NCI-H2107 (cell line): Measurements from ENCODE around the gene VTI1A.
"Not testable (repeated sequence)": the region's sequence is repeated elsewhere in the genome, so short reads cannot be mapped to it uniquely, and the experiment has no call there.

Experiments used
- DNase-seq: peaks from one replicate; lab custom pipeline; 2025; lab: John Stamatoyannopoulos, UW

Gene VTI1A

DNA sequence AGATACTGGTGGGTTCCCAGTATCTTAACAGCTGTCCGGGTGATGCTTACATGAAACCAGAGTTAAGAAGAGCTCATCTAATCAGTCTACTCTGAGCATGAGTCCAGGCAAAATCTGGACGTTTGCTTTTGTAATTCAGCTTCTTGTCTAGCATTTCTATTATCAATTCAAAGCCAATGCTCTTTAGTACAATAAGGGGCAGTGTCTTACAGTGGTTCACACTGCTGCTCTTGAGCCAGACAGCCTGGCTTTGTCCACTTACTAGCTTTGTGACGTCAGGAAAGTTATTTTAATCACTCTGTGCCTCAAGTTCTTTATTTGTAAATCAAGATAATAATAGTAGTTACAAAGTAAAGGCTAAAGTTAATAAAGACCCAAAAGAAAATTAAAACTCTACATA, 275.7 kb downstream of the VTI1A start:
- no peak for DNase-seq

DNA sequence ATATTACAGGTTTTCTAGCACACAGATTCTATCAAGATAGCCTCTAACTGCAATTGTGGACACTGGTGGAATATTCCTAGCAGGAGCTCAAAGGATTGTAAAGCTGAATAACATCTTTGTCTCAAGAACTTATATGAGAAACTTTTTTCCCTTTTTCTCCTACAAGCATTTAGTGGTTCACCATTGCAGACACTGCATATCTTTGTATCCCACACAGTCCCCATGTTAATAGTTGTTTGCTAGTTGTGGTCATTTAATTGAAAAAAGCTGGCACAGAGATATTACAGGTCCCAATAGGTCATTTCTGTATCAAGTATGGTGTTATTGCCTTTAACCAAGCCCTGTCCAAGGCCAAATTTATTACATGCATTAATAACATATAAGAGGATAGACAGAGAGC, 276.9 kb downstream of the VTI1A start:
- DNase-seq, result no peak

DNA sequence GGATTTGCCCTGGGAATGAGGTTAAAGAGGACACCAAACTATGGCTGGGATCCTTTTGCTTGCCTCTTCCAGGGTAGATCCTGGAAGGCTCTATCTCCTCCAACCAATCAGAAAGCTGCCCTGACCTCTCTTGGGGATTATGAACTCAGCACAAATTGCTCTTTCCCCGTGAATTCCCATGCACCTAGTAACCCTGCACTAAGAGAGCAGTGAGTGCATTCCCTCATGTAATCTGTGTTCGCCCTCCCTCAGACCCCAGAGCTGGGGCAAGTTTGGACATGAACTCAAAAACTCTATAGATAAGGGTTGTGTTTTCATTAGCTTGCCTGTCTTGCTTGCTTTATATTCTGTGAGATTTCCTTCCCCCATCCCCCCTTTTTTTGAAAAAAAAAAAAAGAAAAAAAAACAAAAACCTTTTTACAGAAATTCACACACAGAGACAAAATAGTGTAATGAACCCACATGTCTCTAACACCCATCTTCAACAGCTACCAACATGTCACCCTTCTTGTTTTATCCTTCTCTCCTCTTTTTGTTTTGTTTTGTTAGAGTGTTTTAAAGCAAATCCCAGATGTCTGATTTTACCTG, 277.5 kb downstream of the VTI1A start:
- DNase-seq, result no peak

DNA sequence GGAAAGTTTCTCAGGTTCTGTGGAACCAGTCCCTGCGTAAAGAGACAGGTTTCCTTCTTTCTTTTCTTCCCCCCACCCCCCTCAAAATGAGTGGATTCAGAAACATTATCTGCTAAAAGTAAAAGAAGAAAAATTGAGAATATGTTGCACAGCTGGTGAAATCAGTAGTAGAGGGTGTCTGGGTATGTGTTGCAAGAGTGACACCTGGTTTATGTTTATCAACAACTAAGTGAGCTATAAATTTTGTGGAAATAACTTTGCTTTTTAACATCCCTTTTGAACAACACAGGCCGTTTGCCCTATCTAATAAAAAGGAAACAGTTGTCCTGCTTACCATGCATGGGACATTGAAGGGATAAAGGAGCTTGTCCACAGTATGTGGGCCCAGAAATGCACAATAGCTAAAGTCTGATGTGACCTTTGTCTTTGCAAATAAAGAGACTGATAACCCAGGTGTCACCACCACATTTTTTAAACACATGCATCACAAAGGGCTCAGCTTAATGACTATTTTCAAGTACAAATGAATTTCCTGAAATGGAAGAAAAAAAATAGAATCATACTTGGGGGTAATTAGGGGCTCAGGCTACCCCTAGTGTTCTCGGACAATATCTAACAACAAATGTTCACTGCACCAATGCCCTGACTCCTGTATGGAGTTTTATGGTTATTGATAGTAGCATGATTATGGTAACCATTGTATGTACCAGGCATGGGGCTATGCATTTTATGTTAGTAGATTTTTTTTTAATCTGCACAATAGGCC, 281.3 kb downstream of the VTI1A start:
- DNase-seq, result no peak

DNA sequence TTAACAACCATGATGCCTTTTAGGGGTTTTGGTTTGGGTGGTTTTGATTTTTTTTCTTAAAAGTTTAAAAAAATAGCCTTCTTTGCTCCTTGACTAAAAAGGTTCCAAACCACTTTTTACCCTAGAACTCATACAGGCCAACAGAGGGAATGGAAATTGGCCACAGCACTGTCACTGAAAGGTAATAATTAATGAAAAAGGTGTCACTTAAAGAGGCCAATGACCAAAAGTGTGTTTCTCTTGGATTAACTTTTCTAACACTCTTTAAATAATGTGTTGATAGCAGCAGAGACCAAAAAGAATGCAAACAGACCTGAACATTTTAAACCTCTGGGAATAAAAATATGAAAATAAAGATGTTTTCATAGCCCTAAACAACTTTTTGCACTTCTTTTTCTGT, 282.0 kb downstream of the VTI1A start:
- DNase-seq, result no peak

DNA sequence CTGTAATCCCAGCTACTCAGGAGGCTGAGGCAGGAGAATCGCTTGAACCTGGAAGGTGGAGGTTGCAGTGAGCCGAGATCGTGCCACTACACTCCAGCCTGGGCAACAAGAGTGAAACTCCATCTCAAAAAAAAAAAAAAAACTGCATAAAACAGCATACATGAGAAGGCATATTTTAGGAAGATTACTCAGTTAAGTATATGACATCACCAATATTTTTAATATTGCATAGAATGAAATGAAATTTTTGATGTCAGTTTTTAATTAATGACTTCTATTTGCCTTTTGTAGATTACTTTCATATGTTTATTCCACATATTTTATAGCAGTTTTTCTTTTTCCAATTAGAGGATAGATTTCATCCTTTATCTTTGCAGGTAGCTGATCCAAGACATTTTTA, 284.4 kb downstream of the VTI1A start:
- DNase-seq, result not testable (repeated sequence)

DNA sequence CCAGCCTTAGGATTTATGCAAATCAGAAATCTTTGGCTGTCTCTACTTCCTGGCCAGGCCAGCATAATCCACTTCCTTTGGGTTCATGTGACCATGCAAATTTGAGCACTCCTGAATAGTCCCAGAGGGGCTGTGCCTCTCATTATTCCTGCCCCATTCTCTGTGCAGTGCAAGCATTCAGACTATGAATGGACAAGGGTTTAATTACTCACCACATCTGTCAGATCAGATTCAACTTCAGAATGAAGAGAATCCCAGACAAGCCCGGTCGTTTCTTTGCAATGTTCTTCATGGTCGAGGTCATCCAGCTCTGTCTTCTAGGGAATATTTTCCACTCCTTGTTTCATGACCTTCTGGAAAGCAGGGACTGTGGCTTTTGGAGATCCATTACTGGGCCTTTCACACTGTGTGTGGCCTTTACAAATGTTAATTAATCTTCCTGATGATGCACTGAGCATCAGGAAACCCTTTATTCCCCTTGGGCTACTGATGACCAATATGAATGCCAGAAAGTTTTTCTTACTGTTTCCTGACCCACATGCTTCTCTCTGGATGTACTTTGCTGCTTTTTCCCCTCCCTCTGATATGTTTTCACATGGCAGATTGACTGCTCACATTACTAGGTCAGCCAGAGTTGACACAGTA, 285.4 kb downstream of the VTI1A start:
- peak; percentile 5 for DNase-seq

DNA sequence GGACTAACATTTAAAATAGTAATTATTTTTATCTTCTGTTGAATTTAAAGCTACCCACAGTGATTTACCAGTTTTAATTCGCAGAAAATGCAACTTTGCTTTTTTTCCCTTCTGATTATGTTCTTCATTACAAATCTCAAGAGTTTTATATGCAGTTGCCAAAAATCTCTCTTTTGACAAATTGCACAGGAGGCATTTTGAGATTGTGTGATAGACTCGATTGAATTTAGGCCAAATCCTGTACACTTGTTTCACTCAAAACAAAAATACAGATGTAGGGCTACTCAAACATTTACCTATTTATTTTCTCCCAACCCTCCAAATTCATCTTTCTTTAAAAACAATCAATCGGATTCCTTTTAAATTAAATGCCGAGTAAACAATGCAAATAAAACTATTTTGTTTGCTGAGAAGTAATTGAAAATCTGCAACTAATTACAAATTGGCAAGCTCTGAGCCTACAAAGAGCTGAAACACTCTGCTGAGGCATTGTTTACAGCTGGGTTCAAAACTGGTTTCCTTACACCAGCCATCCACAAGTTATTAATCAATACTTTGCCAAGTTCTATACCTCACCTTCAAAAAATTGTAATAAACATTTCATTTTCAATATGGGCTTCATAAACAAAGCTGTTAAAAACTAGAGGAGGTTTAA, 288.2 kb downstream of the VTI1A start:
- DNase-seq, result no peak

DNA sequence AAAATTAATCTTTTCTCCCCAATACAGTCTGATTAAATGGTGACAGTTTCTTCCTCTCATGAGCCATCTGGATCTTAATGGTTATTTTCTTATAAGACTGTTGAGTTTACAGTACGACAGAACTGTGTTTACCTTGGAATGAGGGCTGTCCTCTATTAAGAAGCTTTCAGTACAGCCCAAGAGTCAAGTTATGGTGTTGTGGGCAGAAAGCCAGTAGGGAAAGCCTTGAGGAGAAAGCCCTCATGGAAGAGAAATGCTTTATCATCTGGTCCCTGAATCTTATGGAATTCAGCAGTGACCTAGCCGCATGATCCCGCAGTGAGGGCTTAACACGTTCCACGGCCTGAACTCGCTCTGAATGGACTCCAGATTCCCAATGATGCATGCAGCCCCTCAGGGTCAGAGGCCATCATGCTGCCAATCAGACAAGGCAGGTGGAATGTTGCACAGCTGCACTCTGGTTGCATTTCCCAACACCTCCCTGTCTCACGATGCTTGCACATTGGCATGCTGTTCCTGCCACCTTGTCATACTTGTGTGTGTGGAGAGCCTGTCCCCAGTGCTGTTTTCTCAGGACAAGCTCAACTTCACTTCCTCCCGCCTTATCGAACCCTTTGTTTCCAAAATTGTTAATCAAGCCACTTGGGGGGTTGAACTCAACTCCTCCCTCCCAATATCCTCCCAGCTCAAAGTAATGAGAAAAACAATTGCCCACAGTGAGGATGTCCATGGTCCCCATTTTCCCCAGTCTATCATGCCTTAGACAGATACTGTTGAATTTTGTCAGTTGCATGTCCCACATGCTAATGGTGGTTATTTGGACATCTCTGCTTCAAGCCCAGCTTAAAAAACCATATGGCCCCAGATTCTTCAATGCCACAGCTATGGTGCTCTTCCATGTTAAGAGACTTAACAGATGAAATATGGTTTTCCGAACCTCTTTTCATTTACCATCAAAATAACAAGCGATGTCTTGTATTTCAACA, 291.9 kb downstream of the VTI1A start:
- no peak for DNase-seq

DNA sequence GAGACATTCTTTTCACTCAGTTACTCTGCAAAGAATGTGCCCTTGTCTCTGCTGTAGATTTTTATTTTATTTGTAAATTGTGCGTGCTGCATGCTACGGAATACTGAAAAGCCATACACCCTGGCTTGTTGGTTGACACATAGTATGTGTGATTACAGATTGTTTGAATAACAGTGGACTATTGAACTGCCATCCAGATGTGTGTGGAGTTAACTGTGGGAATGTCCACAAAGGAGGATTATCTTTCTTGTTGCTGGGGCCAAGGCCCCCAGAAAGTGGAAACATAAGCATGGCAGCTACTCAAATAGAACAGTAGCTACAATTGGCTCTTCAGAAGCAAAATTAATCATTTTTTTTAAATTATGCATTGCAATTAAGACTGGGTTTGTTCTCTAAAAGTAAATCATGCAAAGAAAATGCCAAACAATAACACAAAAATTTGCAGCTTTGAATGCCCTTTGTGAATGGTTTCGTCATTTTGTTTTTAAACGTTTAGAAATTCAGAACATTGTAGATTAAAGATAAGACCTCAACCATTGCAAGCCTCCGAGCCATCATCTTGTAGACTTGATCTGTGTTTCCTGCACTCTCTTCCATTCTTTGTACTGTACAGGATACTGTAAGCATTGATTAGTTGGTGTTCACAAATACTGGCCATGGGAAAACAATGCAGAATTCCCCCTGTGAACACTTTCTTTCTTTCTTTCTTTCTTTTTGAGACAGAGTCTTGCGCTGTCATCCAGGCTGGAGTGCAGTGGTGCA, 292.8 kb downstream of the VTI1A start:
- no peak for DNase-seq

DNA sequence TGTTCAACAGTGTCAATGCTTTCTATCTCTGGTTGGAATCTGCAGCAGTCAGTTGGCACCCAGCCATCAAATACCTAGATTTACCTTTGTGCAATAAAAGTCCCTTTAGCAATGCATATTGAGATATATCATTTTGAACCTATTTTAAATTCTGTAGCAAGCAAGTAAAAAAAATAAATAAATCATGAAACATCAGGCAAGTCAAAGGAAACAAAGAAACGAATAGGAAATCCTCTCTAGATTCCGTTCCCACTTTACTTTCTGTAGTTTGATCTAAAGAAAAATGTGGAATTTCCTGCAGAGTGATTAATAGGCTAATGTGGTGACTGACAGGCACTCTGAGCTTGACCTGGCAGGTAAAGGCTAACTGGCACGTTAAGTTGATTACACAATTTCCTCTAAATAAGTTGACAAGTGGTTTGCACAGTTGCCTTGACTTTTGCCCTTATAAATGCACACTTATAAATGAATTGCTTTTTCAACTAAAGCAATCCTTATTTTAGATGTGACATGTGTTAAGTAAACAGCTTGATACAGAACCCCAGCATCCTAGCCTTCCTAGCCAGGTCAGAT, 294.9 kb downstream of the VTI1A start:
- no peak for DNase-seq

DNA sequence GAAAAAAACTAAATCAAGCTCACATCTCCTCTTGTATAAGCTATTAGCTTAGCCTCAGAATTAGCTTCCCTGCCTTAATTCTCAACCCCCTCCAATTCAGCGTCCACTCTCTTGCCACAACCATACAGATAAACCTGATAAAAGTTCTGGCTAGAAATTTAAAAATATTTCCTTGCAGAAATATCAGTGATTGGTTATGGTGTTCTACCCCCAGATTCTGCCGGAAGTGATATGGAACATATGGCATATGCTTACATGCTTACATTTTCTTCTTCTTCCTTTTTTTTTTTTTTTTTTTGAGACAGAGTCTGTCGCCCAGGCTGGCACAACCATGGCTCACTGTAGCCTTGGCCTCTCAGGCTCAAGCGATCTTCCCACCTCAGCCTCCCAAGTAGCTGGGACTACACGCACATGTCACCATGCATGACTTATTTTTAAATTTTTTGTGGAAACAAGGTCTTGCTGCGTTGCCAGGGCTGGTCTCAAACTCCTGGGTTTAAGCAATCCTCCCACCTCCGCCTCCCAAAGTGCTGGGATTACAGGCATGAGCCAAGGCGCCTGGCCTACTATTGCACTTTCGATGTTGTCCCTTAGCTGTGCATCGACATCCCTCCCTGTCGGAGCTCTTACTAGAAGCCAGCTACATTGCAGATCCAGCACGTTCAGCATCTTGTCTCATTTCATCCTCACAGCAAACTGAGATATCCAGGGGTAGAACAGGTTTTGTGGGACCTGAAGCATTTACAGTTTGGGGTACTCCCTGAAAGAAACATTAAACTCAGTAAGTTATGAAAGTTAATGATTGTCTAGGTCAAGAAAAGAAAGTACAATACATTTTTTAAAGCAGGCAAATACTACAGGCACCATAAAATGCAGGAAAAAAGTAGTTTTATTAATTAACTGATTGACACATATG, 297.4 kb downstream of the VTI1A start:
- no peak for DNase-seq

DNA sequence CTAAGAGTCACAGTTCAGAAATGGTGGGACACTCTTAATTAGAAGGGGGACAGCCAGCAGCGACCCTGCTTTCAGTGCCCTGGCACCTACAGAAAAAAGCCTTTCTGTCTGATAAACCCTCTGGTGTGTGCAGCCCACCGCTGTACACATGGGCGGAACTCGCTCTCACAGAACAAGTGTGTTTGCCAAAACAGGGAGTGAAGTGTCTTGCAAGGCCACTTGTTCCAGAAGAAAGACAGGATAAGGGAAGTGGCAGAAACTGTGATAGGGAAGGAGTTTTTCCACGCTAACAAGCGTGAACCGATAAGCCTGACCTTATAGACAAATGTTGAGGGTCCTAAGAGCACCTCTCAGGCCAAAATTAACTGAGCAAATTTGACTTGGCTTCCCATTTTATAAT, 299.3 kb downstream of the VTI1A start:
- no peak for DNase-seq

DNA sequence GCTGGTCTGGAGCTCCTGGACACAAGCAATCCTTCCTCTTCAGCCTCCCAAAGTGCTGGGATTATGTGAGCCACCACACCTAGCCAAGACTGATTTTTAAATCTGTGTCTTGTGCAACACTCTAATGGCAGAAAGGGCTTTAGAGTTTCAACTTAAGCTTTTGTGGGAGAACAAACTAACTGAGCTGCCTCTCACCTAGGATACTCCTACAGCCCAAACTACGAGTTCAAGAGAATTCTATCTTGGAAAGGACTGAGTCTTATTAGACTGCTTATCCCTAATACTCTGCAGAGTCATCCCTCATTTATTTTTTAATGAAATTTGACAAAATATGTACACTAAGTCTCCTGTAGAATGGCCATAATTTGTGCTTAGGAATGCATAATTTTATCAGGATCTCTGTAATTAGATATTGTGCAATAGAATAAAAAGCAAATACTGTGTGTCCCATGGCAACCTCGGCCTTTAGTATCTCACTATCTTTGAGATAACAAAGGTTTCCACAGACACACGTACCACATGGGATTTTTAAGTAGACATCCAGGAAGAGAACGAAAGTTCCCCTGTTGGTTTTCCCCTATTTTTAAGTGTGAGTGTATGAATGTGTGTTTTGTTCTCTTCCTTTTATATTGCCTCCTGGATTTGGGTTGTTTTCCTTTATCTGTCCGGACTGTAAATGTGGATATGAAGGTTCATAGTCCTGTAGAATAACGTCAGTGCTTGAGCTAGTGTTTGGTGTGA, 303.6 kb downstream of the VTI1A start:
- no peak for DNase-seq

DNA sequence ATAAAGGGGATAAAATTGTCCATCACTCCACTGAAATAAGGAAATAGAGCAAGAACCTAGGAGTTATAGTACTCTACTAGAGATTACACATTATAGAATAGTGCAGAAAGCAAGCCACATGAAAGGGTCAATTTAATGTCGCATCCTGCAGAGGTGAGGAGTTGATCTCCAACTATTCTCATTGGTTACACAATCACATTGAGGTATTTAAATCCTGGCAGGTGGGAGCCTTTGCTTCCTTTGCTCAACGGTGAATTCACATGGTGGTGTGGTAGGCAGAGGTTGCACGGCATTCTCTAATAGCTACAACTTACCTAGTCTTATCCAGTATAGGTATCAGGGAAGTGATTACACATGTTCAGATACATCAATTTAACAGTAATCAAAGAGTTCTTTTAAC, 304.6 kb downstream of the VTI1A start:
- DNase-seq, result no peak

DNA sequence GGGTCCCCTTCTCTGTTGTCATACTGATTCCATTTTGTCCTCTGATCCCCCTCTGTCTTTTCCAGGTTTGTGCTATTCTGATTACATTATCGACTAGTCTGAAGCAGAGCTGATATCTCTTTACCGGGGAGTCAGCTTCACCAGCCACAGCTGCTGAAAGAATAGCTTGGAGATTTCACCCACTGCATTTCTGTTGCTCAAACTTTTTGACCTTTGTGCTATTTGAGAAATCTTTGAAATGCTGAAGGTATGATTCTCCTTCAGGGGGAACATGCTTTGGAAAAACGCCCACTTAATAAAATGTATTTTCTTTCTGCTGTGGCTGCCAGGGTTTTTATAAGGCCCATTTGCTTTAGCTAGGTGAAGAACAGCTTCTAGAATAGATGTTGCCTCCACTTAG, 305.3 kb downstream of the VTI1A start:
- no peak for DNase-seq

DNA sequence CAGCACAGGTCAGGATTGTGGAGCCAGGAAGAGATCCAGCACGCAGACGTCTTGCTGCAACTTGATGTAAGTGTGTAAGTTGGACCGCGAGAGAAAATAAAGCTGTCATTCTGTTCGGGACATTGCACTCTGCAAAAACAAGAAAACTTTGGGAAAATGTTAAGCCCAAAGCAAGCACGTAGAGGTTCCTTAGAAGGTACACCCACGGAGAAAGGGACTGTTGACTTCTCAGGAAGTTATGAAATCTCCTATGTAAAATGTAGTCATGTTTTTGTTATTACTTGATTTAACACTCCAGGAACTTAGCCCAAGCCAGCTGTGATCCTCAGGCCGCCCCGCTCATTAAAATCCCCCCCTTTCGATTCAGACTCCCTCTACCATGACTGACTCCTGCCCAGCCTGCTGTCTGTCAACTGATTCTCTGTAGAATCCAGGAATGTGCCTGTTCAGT, 307.0 kb downstream of the VTI1A start:
- no peak for DNase-seq

DNA sequence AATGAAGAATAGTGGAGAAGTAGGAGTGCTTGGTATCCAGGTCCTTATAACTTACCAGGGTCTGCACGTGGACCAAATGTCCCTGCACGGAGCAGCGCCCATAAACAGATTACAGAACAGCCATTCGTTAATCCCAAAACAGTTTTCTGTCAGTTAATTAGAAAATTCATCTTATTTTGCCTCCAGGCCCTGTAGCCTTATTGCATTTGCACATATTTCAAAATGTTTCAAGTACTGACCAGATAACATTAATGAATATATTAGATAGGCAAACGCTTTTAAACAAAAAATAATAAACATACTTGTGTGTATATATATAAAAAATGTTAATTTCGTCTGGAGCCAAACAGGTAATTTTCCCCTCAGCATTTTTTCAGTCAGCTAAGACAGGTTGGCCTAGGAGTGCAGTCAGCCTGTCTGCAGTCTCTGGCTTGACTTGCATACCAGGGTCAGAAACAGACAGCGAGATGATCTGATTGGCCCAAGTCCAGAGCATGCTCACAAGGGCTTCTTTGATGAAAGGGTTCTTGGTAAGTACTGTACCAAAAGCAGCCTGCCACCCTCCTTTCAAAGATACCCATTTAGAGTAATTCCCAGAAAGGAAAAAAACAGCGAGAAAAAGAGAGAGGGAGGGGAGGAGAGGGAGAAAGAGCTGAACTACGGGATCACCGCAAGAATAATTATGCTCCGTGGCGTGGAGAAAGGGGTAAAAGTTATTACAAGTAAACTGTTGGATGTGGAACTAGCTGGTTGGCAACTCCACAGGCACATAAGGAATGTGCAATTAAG, 308.6 kb downstream of the VTI1A start:
- no peak for DNase-seq
